Measurements from ENCODE around the gene TNRC6A.

DNA sequence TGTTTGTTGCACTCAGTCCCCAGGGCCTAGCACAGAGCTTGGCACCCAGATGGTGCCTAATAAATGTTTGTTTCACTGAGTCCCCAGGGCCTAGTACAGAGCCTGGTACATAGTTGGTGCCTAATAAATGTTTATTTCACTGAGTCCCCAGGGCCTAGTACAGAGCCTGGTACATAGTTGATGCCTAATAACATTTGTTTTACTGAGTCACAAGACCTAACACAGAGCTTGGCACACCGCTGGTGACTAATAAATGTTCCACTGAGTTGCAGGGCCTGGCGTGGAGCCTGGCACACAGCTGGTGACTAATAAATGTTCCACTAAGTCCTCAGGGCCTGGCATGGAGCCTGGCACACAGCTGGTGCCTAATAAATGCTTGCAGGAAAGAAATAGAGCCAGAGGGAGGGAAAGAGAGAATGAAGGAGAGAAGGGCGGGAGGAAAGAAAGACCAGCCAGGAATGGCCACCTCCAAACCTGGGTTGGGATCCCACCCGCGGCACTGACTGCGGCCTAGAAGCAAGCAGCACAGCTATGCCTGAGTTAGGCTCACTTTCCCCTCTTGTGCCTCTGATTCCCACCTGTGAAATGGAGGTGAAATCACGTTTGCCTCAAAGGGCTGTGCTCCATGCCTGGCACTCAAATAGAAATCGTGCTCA lies 123.8 kb downstream of the TNRC6A start:
- TF ChIP-seq E2F8 (IDR thresholded peaks at IDR 0.05; ENCODE audit: low read depth, partially characterized antibody) (no peak), TCF12 (IDR thresholded peaks at IDR 0.05; ENCODE audit: low read depth, low read length) (no peak), EZH2 (IDR thresholded peaks at IDR 0.05; ENCODE audit: borderline replicate concordance, control insufficient read depth, low read depth, low read length) (no peak), POLR2A (IDR thresholded peaks at IDR 0.05; ENCODE audit: low read depth, low read length) (no peak), ZNF24 (IDR thresholded peaks at IDR 0.05) (no peak), SUZ12 (IDR thresholded peaks at IDR 0.05; ENCODE audit: unreplicated experiment) (no peak), BHLHE40 (IDR thresholded peaks at IDR 0.05; ENCODE audit: borderline replicate concordance in 1 of 2, low read depth in 2 of 2, low read length in 1 of 2) (no peak), POLR2AphosphoS5 (IDR thresholded peaks at IDR 0.05; ENCODE audit: low read length) (no peak)
- TF ChIP-seq, protein P1, sequence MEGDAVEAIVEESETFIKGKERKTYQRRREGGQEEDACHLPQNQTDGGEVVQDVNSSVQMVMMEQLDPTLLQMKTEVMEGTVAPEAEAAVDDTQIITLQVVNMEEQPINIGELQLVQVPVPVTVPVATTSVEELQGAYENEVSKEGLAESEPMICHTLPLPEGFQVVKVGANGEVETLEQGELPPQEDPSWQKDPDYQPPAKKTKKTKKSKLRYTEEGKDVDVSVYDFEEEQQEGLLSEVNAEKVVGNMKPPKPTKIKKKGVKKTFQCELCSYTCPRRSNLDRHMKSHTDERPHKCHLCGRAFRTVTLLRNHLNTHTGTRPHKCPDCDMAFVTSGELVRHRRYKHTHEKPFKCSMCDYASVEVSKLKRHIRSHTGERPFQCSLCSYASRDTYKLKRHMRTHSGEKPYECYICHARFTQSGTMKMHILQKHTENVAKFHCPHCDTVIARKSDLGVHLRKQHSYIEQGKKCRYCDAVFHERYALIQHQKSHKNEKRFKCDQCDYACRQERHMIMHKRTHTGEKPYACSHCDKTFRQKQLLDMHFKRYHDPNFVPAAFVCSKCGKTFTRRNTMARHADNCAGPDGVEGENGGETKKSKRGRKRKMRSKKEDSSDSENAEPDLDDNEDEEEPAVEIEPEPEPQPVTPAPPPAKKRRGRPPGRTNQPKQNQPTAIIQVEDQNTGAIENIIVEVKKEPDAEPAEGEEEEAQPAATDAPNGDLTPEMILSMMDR (IDR thresholded peaks at IDR 0.05 in 2 of 3, conservative IDR thresholded peaks at IDR 0.05 in 1 of 3; ENCODE audit: control insufficient read depth in 2 of 3, extremely low read depth in 1 of 3, insufficient read depth in 1 of 3, low read depth in 3 of 3, low read length in 3 of 3): no peak
